Measurements from ENCODE around the gene CHPF.

The CHPF gene

GRCh38 chr2:219574484-219575311 is 31.1 kb upstream of the CHPF start:
- Histone ChIP-seq H3K27ac (ENCODE audit: low read length) (no peak overlapping the region), H3K9me3 (ENCODE audit: control insufficient read depth, insufficient read depth, low read length) (no peaks in the 10 kb centered on the region), H3K36me3 (ENCODE audit: control insufficient read depth, insufficient read depth, low read length) (no peaks in the 10 kb centered on the region), H3K4me3 (ENCODE audit: low read length) (no peak overlapping the region), H3K4me1 (ENCODE audit: control insufficient read depth, insufficient read depth, low read length) (peaks cover 23% of the 10 kb centered on the region), H3K27me3 (ENCODE audit: control insufficient read depth, insufficient read depth, low read length) (no peaks in the 10 kb centered on the region)
- WGBS (ENCODE audit: insufficient coverage, insufficient read length): no CpG with 5 or more reads among the region's 22 CpGs
- no peak for DNase-seq (ENCODE audit: low read depth, low spot score)

DNA sequence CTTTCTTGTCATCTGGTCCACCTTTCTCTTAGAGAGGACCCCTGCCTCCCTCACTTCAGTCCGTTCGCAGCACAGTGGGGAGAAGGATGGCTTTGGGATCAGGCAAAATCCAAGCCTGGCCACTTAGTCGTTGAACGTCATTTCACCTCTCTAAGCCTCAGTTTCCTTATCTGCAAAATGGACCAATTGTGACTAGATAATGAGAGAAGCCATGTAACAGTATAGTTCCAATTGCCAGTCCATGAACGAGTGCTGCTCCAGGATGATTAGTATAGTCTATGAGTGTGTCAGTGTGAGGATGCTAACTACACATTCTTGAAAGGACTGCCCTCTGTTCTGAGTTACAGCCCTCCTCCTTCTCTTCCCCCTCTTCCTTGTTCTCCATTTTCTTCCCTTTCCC is 29.6 kb upstream of the CHPF start:
- no CpG with 5 or more reads among the region's 5 CpGs for WGBS (ENCODE audit: insufficient coverage, insufficient read length)

GRCh38 chr2:219572237-219573001 is 28.8 kb upstream of the CHPF start, which contains the start of gene INHA:
TSS of gene INHA (plus strand) at chr2:219572310. CDS start at chr2:219572375, 65 bp downstream.
- no peak for DNase-seq (ENCODE audit: low read depth, low spot score)
- no CpG with 5 or more reads among the region's 13 CpGs for WGBS (ENCODE audit: insufficient coverage, insufficient read length)
- peaks cover 6% of the 10 kb centered on the region; the same call in 1 of the 2 replicates for H3K36me3 ChIP-seq (ENCODE audit: control insufficient read depth, insufficient read depth, low read length)
- H3K4me3 ChIP-seq (ENCODE audit: low read length): peak within 1 kb of the TSS; percentile 84; the same call in 1 of the 2 replicates
- no peak within 1 kb of the TSS for H3K27ac ChIP-seq (ENCODE audit: low read length)
- H3K4me1 ChIP-seq (ENCODE audit: control insufficient read depth, insufficient read depth, low read length): peaks cover 21% of the 10 kb centered on the region
- H3K9me3 ChIP-seq (ENCODE audit: control insufficient read depth, insufficient read depth, low read length): no peaks in the 10 kb centered on the region
- no peaks in the 10 kb centered on the region for H3K27me3 ChIP-seq (ENCODE audit: control insufficient read depth, insufficient read depth, low read length)

More for the DNA sequence above, 29.6 kb upstream of the CHPF start:
- H3K9me3 ChIP-seq (ENCODE audit: control insufficient read depth, insufficient read depth, low read length): no peaks in the 10 kb centered on the region
- no peaks in the 10 kb centered on the region for H3K27me3 ChIP-seq (ENCODE audit: control insufficient read depth, insufficient read depth, low read length)
- H3K4me3 ChIP-seq (ENCODE audit: low read length): no peak overlapping the region
- peaks cover 21% of the 10 kb centered on the region for H3K4me1 ChIP-seq (ENCODE audit: control insufficient read depth, insufficient read depth, low read length)
- no peak overlapping the region for H3K27ac ChIP-seq (ENCODE audit: low read length)
- DNase-seq (ENCODE audit: low read depth, low spot score): no peak
- H3K36me3 ChIP-seq (ENCODE audit: control insufficient read depth, insufficient read depth, low read length): no peaks in the 10 kb centered on the region

DNA sequence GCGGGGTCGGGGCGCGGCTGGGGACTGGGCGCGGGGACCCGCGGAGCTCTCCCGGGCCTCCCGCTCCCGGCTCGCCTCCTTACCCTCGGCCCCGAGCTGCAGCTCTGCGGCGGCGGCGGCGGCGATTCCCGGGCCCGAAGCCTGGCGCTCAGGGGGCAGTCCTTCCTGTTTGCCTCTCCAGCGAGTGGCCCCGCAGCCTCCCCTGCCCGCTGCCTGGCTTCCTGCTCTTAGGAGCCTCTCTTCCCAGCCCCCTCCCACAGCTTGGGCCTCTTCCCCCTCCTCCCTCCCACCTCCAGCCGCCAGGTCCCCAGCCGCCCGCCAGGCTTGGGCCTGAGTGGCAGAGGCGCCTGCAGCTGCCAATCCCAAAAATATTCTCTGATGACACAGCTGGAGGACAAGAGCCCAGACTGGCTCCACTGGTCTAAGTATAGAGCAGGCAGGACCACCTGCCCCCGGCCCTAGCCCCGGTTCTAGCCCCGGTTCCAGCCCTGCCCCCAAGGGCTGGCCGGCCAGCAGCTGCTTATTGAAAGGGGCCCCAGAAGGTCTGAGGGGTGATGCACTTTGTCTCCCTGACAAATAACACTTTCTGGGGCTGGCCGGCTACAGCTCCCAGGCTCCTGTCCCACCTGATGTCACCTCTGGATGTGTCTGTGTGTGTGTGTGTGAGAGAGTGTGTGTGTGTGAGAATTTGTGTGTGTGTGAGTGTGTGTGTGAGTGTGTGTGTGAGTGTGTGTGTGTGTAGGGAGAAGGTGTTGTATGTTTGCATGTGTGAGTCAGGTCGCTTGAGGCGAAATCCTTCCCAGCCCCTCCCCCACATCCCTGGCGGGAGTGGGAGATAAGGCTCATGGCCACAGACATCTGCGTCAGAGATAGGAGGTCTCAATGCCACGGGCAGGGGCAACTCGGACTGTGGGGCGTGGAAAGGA is 28.0 kb upstream of the CHPF start, which contains the start of gene OBSL1:
Gene OBSL1 (minus strand): TSS at position 229 of the 926 bp plus-strand sequence. CDS start 307 bp downstream, outside the sequence.
- no peak within 1 kb of the TSS for H3K27ac ChIP-seq (ENCODE audit: low read length)
- H3K4me3 ChIP-seq (ENCODE audit: low read length): peak within 1 kb of the TSS; percentile 84
- no peaks in the 10 kb centered on the region for H3K27me3 ChIP-seq (ENCODE audit: control insufficient read depth, insufficient read depth, low read length)
- H3K36me3 ChIP-seq (ENCODE audit: control insufficient read depth, insufficient read depth, low read length): peaks cover 12% of the 10 kb centered on the region
- peaks cover 20% of the 10 kb centered on the region for H3K4me1 ChIP-seq (ENCODE audit: control insufficient read depth, insufficient read depth, low read length)
- no peaks in the 10 kb centered on the region for H3K9me3 ChIP-seq (ENCODE audit: control insufficient read depth, insufficient read depth, low read length)
- 100% methylated on average over 1 of the region's 42 CpGs for WGBS (ENCODE audit: insufficient coverage, insufficient read length)
- DNase-seq (ENCODE audit: low read depth, low spot score): no peak

DNA sequence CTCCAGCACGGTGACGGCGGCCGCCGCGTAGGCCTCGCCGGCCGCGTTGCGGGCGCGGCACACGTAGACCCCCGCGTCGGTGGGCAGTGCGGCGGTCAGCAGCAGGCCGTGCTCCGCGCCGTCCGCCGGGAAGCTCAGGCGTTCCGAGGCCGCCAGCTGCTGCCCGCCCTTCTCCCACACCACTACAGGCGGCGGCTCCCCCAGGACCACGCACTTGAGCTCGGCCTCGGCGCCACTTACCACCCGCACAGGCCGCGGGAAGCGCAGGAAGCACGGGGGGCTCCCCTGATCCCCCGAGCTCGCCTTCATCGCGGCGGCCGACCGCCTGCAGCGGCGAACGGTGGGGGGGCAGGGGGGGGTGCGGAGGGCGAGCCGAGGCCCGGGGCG is 27.3 kb upstream of the CHPF start:
- Histone ChIP-seq H3K27me3 (ENCODE audit: control insufficient read depth, insufficient read depth, low read length) (no peaks in the 10 kb centered on the region), H3K4me3 (ENCODE audit: low read length) (peak overlapping the region; percentile 84), H3K4me1 (ENCODE audit: control insufficient read depth, insufficient read depth, low read length) (peaks cover 20% of the 10 kb centered on the region), H3K9me3 (ENCODE audit: control insufficient read depth, insufficient read depth, low read length) (no peaks in the 10 kb centered on the region), H3K27ac (ENCODE audit: low read length) (no peak overlapping the region), H3K36me3 (ENCODE audit: control insufficient read depth, insufficient read depth, low read length) (peaks cover 12% of the 10 kb centered on the region)
- no peak for DNase-seq (ENCODE audit: low read depth, low spot score)
- no CpG with 5 or more reads among the region's 55 CpGs for WGBS (ENCODE audit: insufficient coverage, insufficient read length)

DNA sequence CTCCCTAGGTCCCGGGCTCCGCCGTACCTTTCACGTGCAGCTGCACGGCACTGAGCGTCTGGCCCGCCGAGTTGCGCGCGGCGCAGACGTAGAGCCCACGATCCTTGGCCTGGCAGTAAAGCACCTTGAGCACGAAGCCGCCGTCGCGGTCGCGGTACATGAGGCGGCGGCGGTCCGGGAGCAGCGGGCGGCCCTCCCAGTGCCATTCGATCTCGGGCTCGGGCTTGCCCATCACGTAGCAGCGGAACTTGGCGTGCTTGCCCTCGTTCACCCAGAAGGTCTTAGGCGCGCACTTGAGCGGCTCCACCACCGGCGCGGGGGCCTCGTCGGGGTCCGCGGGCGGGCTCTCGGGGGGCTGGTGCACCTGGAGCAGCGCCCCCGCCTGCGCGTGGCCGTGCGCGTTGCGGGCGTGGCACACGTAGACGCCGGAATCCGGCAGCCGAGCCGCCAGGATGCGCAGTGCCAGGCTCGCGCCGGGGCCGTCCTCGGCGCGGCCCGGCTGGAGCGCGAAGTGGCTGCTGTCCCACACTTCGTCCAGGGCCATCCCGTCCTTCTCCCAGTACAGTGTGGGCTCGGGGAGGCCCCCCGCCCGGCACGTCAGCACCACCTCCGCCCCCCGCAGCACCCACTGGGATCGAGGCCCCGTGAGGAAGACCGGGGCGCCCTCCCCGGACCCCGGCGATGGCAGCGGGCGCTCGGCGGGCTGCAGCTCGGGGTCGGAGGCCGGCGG is 26.8 kb upstream of the CHPF start:
- no peak overlapping the region for H3K27ac ChIP-seq (ENCODE audit: low read length)
- H3K27me3 ChIP-seq (ENCODE audit: control insufficient read depth, insufficient read depth, low read length): no peaks in the 10 kb centered on the region
- peak overlapping the region; percentile 84 for H3K4me3 ChIP-seq (ENCODE audit: low read length)
- WGBS (ENCODE audit: insufficient coverage, insufficient read length): no CpG with 5 or more reads among the region's 95 CpGs
- H3K36me3 ChIP-seq (ENCODE audit: control insufficient read depth, insufficient read depth, low read length): peaks cover 12% of the 10 kb centered on the region
- DNase-seq (ENCODE audit: low read depth, low spot score): no peak
- H3K4me1 ChIP-seq (ENCODE audit: control insufficient read depth, insufficient read depth, low read length): peaks cover 23% of the 10 kb centered on the region
- no peaks in the 10 kb centered on the region for H3K9me3 ChIP-seq (ENCODE audit: control insufficient read depth, insufficient read depth, low read length)

DNA sequence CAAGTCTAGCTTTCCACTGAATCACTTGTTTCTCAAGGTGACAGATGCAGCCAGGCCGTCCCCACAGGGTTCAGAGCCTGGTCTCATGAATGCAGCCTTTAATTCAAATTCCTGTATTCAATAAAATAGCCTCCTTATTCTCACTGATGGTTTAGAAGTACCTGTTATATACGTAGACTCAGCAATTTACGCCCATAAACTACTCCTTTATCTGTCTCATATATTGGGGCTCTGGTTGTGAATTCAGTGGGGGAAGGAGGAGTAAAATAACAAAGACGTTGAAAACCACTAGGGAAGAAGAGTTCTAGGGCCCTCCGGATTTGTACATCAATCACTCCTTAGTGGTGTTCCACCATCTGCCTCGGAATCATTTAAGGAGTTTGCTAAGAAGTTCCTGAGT is 26.0 kb upstream of the CHPF start:
- no CpG with 5 or more reads among the region's 6 CpGs for WGBS (ENCODE audit: insufficient coverage, insufficient read length)
- H3K27me3 ChIP-seq (ENCODE audit: control insufficient read depth, insufficient read depth, low read length): no peaks in the 10 kb centered on the region
- DNase-seq (ENCODE audit: low read depth, low spot score): no peak
- H3K4me3 ChIP-seq (ENCODE audit: low read length): no peak overlapping the region; the same call in 1 of the 2 replicates
- H3K36me3 ChIP-seq (ENCODE audit: control insufficient read depth, insufficient read depth, low read length): peaks cover 12% of the 10 kb centered on the region
- H3K9me3 ChIP-seq (ENCODE audit: control insufficient read depth, insufficient read depth, low read length): no peaks in the 10 kb centered on the region
- no peak overlapping the region for H3K27ac ChIP-seq (ENCODE audit: low read length)
- H3K4me1 ChIP-seq (ENCODE audit: control insufficient read depth, insufficient read depth, low read length): peaks cover 22% of the 10 kb centered on the region

- no peak overlapping the region for H3K4me3 ChIP-seq (ENCODE audit: low read length)
- H3K27me3 ChIP-seq (ENCODE audit: control insufficient read depth, insufficient read depth, low read length): no peaks in the 10 kb centered on the region
- WGBS (ENCODE audit: insufficient coverage, insufficient read length): no CpG with 5 or more reads among the region's 6 CpGs
- no peaks in the 10 kb centered on the region for H3K9me3 ChIP-seq (ENCODE audit: control insufficient read depth, insufficient read depth, low read length)
- no peak overlapping the region for H3K27ac ChIP-seq (ENCODE audit: low read length)
- no peak for DNase-seq (ENCODE audit: low read depth, low spot score)
- H3K36me3 ChIP-seq (ENCODE audit: control insufficient read depth, insufficient read depth, low read length): peaks cover 12% of the 10 kb centered on the region
- peaks cover 23% of the 10 kb centered on the region for H3K4me1 ChIP-seq (ENCODE audit: control insufficient read depth, insufficient read depth, low read length)
These were observed 25.4 kb upstream of the CHPF start for GRCh38 chr2:219569041-219569440.

- Histone ChIP-seq H3K4me3 (ENCODE audit: low read length) (no peak overlapping the region), H3K36me3 (ENCODE audit: control insufficient read depth, insufficient read depth, low read length) (peaks cover 14% of the 10 kb centered on the region), H3K27me3 (ENCODE audit: control insufficient read depth, insufficient read depth, low read length) (no peaks in the 10 kb centered on the region), H3K9me3 (ENCODE audit: control insufficient read depth, insufficient read depth, low read length) (no peaks in the 10 kb centered on the region), H3K4me1 (ENCODE audit: control insufficient read depth, insufficient read depth, low read length) (peaks cover 23% of the 10 kb centered on the region), H3K27ac (ENCODE audit: low read length) (no peak overlapping the region)
- no CpG with 5 or more reads among the region's 35 CpGs for WGBS (ENCODE audit: insufficient coverage, insufficient read length)
- DNase-seq (ENCODE audit: low read depth, low spot score): no peak
These were observed 24.3 kb upstream of the CHPF start for GRCh38 chr2:219567791-219568361.
